ENCODE data around the gene HOXA5.

HOXA5 gene

DNA sequence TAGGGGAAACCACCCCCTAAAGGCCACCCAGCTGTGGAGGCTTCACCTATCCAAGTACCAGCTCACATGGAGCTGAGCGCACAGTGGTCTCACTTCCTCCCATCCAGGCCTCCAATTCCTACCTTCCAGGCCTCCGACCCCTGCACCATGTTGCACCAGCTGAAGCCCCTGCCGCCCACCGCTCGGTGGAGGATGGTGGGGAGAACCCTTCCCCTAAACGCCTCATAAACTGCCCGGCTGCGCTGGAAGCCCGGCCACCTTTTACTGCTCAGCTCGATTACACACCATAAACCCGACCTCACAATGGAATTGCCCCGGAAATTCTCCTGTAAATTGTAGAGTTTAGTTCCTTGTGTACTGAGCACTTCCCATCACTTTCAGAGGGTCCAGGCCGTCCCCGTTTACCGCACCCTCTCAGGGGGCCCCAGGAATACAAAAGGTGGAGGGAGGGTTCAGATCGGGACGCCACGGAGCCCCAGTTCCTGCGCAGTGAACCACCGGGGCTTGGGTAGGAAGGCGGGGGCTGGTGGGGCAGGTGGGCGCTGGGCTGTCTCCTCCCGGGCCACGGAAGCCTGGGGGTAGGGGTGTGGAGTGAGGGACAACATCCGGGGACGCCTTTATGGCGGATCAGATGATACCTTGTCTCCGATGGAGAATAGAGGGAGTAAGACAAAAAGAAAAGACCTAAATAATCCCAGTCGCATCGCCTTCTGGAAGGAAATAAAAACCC is 14.4 kb upstream of the HOXA5 start:
- peaks cover 32% of the 10 kb centered on the region for H3K27me3 ChIP-seq (ENCODE audit: control insufficient read depth, insufficient read depth, low read length)
- H2AFZ ChIP-seq = no peak overlapping the region
- TF ChIP-seq, protein P1, sequence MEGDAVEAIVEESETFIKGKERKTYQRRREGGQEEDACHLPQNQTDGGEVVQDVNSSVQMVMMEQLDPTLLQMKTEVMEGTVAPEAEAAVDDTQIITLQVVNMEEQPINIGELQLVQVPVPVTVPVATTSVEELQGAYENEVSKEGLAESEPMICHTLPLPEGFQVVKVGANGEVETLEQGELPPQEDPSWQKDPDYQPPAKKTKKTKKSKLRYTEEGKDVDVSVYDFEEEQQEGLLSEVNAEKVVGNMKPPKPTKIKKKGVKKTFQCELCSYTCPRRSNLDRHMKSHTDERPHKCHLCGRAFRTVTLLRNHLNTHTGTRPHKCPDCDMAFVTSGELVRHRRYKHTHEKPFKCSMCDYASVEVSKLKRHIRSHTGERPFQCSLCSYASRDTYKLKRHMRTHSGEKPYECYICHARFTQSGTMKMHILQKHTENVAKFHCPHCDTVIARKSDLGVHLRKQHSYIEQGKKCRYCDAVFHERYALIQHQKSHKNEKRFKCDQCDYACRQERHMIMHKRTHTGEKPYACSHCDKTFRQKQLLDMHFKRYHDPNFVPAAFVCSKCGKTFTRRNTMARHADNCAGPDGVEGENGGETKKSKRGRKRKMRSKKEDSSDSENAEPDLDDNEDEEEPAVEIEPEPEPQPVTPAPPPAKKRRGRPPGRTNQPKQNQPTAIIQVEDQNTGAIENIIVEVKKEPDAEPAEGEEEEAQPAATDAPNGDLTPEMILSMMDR (IDR thresholded peaks at IDR 0.05) = no peak
- H3K4me2 ChIP-seq (ENCODE audit: low read length) = no peak overlapping the region
- H3K9ac ChIP-seq = no peak overlapping the region
- no peaks in the 10 kb centered on the region for H3K36me3 ChIP-seq (ENCODE audit: control insufficient read depth, insufficient read depth, low read length)
- no peaks in the 10 kb centered on the region for H3K9me3 ChIP-seq (ENCODE audit: control insufficient read depth, low read length)
- no peaks in the 10 kb centered on the region for H3K4me1 ChIP-seq
- no peak overlapping the region for H3K4me3 ChIP-seq (ENCODE audit: low read depth, low read length)
- no peaks in the 10 kb centered on the region for H3K79me2 ChIP-seq
- H3K27ac ChIP-seq = no peak overlapping the region

DNA sequence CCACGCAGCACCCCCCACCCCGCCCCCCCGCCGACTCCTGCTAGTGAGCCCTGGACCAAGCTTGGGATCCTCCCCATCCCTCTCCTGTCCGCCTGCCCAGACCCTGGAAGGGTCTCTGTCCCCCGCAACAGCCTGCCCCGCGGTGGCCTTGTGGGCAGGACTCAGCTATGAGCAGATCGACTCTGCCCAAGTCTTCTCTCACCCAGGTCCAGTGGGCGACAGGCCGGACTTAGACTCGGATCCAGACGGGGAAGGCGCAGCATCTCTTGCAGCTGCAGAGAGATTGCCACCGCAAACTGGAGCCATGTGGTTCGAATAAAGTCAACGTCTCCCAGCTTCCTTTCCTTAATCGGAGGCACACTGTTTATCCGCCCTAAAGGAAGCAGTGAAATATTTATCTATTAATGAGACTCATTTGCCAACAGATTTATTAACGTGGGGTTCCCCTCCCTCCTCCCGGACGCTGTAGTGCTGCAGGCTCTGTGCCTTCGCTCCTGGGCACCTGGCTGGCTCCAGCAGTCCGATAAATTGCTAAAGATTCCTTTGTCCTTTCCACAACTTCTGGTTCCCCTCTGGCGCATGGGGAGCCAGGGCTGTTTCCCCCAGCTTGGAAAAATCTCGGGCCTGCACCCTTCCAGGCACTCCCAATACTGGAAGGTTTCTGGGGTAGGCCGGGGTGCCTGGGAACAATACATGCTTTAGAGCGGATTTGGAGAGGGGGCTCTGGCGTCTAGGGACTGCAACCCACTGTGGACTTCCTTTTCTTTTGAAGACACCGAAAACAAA is 13.6 kb upstream of the HOXA5 start:
- Histone ChIP-seq H3K9ac (no peak overlapping the region), H3K4me2 (ENCODE audit: low read length) (no peak overlapping the region), H3K4me3 (ENCODE audit: low read depth, low read length) (no peak overlapping the region), H3K27me3 (ENCODE audit: control insufficient read depth, insufficient read depth, low read length) (peaks cover 32% of the 10 kb centered on the region), H3K36me3 (ENCODE audit: control insufficient read depth, insufficient read depth, low read length) (no peaks in the 10 kb centered on the region), H3K9me3 (ENCODE audit: control insufficient read depth, low read length) (no peaks in the 10 kb centered on the region), H2AFZ (no peak overlapping the region), H3K27ac (no peak overlapping the region), H3K4me1 (no peaks in the 10 kb centered on the region), H3K79me2 (no peaks in the 10 kb centered on the region)
- TF ChIP-seq, protein P1 (IDR thresholded peaks at IDR 0.05) = no peak

DNA sequence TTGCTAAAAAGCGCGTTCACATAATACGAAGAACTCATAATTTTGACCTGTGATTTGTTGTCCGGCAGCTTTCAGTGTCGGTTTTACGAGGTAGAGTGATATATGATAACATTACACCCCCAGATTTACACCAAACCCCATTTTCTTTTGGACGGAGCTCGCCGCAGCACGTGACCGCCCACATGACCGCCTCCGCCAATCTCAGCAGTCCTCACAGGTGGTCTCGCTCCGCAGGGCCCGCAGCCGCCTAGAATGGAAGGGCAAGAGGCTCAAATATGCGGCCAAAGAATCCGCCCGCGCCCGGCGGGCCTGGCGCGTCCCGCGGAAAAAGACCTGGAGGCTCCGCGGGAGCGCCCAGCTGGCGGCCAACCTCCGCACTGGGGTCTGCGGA is 13.0 kb upstream of the HOXA5 start, which contains the start of gene HOXA7:
Gene HOXA7, minus strand, starts transcription at position 168 of the 391 bp plus-strand sequence. Its CDS starts 130 bp downstream, at position 38.
- no peak within 1 kb of the TSS for H2AFZ ChIP-seq
- H3K36me3 ChIP-seq (ENCODE audit: control insufficient read depth, insufficient read depth, low read length) = no peaks in the 10 kb centered on the region
- H3K9me3 ChIP-seq (ENCODE audit: control insufficient read depth, low read length) = no peaks in the 10 kb centered on the region
- H3K9ac ChIP-seq = no peak within 1 kb of the TSS
- no peak within 1 kb of the TSS for H3K27ac ChIP-seq
- H3K4me2 ChIP-seq (ENCODE audit: low read length) = peak within 1 kb of the TSS; percentile 50
- H3K4me3 ChIP-seq (ENCODE audit: low read depth, low read length) = peak within 1 kb of the TSS; percentile 35
- H3K79me2 ChIP-seq = no peaks in the 10 kb centered on the region
- no peaks in the 10 kb centered on the region for H3K4me1 ChIP-seq
- H3K27me3 ChIP-seq (ENCODE audit: control insufficient read depth, insufficient read depth, low read length) = peaks cover 32% of the 10 kb centered on the region
- TF ChIP-seq, protein P1 (IDR thresholded peaks at IDR 0.05) = no peak

DNA sequence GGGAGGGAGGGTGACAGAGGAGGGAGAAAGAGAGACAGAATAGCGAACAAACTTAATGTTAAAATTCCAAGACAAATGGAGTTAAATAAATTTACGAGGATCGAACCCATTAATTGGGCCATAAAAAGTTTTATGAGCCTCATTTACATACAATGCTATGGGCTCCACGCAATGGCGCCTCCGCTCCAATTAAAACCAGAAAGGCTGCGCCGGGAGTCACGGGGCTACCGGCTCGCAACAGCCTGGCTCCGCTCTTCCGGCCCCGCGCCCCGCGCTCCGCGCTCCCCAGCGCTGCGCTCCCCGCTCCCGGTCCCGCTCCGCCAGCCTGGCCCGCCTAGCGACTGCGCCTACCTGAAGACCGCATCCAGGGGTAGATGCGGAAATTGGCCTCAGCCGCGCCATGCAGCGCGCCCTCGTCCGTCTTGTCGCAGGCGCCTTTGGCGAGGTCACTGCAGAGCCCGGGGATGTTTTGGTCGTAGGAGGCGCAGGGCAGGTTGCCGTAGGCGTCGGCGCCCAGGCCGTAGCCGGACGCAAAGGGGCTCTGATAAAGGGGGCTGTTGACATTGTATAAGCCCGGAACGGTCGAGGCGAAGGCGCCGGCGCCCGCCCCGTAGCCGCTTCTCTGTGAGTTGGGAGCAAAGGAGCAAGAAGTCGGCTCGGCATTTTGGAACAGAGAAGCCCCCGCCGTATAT is 12.5 kb upstream of the HOXA5 start:
- Histone ChIP-seq H3K36me3 (ENCODE audit: control insufficient read depth, insufficient read depth, low read length) (no peaks in the 10 kb centered on the region), H3K27ac (no peak overlapping the region), H3K4me2 (ENCODE audit: low read length) (peak overlapping the region; percentile 50), H3K4me1 (no peaks in the 10 kb centered on the region), H3K4me3 (ENCODE audit: low read depth, low read length) (peak overlapping the region; percentile 35), H3K9me3 (ENCODE audit: control insufficient read depth, low read length) (no peaks in the 10 kb centered on the region), H2AFZ (no peak overlapping the region), H3K79me2 (no peaks in the 10 kb centered on the region), H3K27me3 (ENCODE audit: control insufficient read depth, insufficient read depth, low read length) (peaks cover 32% of the 10 kb centered on the region), H3K9ac (no peak overlapping the region)
- TF ChIP-seq, protein P1 (IDR thresholded peaks at IDR 0.05) = no peak

Measured in parathyroid adenoma (tissue), 2 donors.